GM12873 (cell line): ENCODE results near the gene HPSE2.

Source experiments
- TF ChIP-seq, protein P1 (sequence below): IDR thresholded peaks from 2 replicates; pipeline ENCODE4 v1.5.1; 2012; ENCODE audit warnings: low read depth, mild to moderate bottlenecking, moderate library complexity, low read length, control low read depth; ENCODE audit not compliant: insufficient read depth; ENCODE audit errors: missing control alignments

HPSE2 gene

DNA sequence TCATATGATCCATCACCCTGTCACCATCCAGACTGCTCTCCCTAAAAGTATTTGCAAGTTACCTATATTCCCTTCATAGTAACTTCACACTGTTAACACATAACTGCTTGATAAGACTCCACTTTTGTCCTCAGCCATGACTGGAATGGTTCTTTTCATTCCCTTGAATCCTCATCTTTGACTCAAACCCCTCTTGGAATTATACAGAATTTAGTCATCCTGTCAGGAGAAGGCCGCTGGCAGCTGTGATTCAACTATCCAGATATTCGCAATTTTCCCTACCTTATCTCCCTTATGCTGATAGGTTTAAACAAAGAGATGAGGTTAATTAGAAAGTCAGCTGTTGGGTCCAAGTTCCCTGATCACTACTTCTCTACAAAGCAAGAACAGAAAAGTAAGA is 646.0 kb downstream of the HPSE2 start:
- TF ChIP-seq, protein P1, sequence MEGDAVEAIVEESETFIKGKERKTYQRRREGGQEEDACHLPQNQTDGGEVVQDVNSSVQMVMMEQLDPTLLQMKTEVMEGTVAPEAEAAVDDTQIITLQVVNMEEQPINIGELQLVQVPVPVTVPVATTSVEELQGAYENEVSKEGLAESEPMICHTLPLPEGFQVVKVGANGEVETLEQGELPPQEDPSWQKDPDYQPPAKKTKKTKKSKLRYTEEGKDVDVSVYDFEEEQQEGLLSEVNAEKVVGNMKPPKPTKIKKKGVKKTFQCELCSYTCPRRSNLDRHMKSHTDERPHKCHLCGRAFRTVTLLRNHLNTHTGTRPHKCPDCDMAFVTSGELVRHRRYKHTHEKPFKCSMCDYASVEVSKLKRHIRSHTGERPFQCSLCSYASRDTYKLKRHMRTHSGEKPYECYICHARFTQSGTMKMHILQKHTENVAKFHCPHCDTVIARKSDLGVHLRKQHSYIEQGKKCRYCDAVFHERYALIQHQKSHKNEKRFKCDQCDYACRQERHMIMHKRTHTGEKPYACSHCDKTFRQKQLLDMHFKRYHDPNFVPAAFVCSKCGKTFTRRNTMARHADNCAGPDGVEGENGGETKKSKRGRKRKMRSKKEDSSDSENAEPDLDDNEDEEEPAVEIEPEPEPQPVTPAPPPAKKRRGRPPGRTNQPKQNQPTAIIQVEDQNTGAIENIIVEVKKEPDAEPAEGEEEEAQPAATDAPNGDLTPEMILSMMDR = no peak

DNA sequence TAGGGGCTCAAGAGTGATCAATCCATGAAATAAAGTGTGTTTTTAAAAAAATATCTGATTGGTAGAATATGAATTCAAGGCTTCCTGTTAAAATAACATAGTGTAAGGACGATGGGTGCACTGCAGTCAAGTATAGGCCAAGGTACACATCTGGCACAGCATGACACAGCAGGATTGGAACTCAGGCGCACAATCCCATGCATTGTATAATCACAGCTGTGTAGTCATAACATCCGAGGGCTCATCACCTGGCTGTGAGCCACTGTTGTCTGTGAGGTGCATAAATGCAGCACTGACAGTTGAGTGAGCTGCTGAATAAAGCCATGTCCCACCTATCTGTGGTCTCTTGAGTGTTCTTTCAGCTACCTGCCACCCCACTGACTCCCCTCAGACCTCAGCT is 646.6 kb downstream of the HPSE2 start:
- TF ChIP-seq, protein P1 = no peak

DNA sequence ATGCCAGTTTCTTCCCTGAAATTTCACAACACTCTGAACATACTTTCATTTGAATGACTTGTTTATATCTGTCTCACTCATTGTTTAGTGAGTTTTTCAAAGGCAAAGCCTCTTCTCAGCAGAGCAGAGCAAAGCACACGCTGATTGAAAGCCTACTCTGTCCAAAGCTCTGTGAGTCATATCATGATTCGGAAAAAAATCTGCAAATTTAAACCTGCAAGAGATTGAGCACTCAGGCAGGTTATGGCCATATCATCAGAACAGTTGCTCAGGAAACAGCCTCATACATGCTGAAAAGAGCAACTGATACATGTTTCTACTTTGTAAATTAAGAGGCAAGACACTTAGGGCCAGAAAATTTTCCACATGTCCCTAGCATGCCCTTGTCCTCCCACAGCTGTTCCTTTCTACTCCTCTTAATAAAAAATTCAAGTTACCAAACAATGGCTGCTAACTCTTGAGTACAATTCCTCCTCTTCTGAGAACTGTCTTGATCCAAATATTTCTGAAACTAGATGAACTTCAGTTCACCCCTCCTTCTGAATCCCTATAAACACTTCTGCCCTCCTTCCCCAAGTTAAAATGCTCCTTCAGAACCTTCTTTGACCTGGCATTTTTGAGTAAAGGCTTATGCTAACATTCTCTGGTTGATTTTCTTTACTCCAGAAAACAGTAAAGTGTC is 648.4 kb downstream of the HPSE2 start:
- TF ChIP-seq, protein P1 = no peak

DNA sequence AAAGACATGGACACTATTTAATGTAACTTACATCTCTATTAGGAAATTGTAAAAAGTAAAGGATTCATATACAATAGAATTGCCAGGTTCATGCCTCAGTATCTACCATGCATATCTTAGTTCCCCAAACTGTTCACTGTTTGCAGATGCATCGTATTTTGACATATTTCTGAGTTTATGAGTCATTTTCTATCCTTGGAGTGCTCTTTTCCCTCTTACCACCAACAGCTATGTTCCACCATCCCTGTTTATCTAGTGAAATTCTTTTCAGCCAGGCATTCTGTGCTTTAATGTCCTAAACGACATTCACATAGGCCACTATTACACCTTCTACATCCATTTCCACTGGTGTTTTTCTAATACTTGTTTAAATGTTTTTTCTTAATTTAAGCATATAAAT is 649.6 kb downstream of the HPSE2 start:
- TF ChIP-seq, protein P1 = no peak

DNA sequence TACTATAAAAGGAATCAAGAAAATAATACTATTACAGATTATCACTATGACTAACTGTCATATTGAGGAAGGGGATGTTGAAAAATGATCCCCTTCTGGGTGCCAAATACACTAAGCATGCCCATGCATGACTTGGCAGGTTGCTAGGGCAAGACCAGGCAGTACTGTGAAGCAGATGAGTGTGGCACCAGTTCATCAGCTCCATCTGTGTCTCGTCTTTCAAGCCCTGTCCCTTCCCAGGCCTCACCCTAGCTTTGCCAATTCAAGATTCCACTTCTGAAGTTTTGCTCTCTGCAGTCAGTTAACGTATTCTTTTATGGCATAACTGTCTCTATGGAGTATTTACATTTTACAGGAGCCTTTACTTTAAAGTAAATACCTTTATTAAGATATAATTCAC is 653.3 kb downstream of the HPSE2 start:
- TF ChIP-seq, protein P1 = no peak

DNA sequence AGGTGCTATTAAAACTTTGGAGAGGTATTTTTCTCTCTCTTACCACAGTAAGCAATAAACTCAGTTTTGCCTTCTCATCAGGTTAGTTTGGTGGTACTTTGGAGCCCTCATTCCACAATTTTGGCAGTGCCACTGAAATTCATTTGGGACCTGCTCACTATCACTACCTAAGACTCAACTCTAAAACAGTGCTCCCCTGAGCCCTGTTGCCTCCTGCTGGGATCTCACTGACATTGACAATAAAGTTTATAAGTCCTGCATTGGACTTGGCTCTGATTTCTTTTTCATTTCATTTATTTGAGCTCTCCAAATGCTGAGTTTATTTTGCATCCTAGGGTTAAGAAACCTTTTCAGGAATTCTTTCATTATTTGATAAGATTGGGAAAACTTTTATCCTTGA is 658.1 kb downstream of the HPSE2 start:
- TF ChIP-seq, protein P1 = no peak

DNA sequence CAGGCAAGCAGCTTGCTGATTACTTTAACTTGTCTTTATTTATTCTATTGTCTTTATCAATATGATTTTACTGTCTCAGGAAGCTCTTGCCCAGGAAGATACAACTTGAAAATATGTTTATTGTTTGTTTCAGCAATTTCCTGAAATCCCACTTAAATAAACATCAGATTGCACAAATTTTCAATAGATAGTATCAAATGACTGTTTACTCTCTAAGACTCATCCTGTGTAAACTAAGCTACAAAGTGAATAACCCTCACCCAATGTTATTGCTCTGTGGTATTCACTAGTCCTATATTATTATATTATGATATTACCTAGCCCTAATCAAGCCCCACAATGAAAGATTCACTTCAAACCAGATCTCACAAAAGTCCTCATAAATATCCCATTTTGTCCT is 658.5 kb downstream of the HPSE2 start:
- TF ChIP-seq, protein P1 = no peak
